IPS DF 19.7 (cell line): Measurements from ENCODE around the gene ADISSP.

Experiments used
- DNase-seq: peaks from one replicate; pipeline ENCODE4 v3.0.0-alpha.2; 2013; ENCODE audit warnings: low read depth, low spot score

The ADISSP gene

DNA sequence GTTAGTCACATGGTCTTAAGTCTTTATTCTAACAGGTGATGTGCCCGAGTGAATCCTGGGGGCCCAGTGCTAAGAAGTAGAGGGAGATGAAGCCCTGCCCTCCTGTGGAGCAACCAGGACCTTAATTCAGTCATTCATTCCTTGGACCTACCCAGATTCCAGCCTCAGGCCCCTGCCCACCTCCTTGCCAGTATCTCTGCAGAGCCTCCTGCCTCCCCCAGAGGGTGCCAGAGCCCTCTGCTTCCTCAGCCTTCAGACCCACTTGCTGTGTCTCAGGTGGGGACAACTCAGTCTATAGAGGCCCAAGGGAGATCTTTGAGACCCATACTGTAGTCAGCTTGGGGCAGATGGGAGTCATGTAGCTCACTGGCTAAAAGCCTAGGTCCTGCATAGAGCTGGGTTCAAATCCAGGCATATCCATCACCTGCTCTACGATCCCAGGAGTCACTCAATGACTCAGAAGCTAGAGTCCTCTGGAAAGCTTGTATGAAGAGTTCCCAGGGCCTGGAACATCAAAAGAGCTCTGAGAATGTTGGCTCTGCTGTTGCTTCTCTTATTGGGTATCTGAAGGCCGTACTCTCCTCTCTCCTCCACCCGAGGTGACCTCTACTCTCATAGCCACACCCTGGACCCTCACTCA, 51.2 kb downstream of the ADISSP start:
- DNase-seq, result peak; percentile 33

DNA sequence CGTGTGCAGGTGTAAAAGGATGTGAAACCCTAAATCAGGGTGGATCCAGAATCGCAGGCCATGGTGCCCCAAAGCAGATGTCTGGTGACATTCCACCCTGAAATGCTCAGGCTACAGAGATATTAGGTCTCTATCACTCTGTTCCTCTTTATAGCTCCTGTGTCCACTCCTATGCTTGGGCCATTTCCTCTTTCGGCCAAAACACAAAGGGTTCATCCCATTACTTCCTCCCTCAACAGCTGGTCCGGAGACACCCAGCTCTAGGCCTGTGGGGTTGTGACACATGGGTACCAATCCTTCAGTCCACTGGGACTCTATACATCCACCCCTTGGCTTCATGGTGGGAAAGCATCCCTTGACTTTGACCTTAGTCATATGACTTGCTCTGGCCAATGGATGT, 53.5 kb downstream of the ADISSP start:
- no peak for DNase-seq

DNA sequence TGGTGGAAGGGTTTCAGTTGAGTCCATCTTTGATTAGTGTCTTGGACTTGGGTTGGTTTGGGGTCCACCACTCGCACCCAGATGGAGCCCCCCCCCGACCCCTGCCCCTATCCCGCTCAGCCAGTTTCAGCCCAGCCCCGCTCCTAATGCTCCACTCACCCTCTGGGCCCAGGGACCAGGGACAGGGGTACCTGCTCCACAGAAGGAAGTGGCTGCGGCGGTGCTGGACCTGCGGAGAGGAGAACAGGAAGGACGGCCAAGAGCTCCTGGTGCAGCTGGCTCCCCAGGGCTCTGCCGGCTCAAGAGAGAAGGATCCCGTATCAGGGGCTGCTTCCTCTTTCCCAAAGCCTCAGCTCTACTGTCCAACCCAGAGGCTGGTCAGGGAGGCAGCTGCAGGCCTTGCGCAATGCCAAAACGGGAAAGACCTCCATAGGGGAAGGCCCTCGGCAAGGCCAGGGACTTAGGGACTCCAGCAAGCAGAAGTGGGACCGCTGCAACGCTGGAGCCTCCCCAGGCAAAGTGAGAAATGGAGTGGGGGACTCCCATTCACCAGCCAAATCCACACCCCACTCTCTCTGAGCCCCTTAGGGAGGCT, 55.2 kb downstream of the ADISSP start, which contains the start of gene SIGLEC1:
TSS of gene SIGLEC1 (minus strand) at position 322 of the 595 bp plus-strand sequence. CDS start 5,472 bp downstream, outside the sequence.
- DNase-seq, result no peak

- no peak for DNase-seq
These were observed 56.0 kb downstream of the ADISSP start for GRCh38 chr20:3711484-3711941.

- no peak for DNase-seq
These were observed 56.7 kb downstream of the ADISSP start for GRCh38 chr20:3710703-3711483.

DNA sequence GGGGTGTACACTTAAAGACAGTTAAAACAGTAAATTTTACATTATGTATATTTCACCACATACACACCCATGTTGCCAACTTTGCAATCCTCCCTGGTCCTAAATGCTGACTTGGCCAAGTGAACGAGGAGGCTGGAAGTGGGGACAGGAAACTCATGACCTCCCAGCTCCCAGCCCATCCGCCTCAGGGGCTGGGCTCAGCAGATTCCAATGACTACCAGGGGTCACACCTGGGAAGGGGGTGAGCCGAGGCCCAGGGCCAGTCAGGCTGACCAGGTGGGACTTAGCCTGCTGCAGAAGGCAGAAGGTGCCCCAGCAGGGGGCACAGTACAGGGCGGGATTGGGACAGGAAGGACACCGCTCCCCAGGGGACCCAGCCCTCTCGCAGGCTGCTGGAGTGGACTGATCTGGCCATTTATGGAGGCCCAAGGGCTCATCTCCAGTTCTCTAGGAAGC, 57.5 kb downstream of the ADISSP start:
- no peak for DNase-seq

DNA sequence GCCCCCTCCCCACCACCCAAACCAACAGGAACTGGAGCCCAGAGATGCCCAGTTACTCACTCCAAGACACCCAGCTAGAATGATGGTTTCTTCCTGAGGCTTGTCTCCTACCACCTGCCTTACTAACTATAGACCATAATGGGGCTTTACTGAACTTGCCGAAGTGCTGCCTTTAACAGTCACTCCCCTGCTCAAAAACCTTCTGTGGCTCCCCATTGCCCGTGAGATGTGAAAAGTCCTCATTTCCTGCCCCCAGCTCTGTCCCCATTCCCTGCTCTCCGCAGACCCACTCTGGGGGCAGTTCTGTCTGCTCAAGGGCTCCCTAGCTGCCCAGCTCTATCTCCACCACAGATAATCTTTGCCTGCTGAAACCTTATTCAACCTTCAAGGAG, 60.0 kb downstream of the ADISSP start:
- DNase-seq, result no peak

DNA sequence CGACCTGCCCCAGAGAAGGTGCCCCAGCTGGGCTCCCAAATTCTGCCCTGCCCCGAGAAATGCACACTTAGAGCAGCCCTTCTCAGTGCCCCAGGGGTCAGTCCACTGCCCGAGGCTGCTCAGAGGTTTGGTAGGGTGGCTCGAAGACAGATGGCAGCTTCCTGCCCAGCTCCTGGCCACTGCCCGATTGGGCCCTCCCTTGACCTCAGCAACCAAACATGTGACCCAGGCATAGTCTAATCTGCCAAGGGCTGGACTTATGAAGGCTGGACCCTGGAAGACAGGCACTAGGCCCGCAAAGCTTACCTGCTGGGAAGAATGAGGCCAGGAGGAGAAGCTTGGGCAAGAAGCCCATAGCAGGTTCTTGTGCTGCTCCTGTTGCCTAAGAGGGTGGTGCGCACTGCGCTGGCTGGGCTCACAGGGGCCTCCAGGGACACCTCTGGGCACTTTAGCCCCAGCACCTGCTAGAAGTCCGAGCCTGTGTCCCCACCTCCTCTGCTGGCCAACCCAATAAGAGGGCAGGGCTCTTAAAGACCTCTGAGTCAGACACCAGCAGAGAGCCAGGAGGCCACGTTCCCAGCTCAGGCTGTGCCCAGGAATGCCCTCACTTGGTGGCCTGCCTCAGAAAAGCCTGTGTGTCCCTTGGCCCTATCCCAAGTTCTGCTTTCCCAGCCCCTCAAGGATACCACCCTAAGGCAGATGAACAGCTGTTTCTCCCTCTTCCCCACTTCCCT, 60.6 kb downstream of the ADISSP start:
- DNase-seq, result no peak

- no peak for DNase-seq
These were observed 61.4 kb downstream of the ADISSP start for GRCh38 chr20:3705970-3706739.

- no peak for DNase-seq
These were observed 62.0 kb downstream of the ADISSP start for GRCh38 chr20:3705491-3705969.

DNA sequence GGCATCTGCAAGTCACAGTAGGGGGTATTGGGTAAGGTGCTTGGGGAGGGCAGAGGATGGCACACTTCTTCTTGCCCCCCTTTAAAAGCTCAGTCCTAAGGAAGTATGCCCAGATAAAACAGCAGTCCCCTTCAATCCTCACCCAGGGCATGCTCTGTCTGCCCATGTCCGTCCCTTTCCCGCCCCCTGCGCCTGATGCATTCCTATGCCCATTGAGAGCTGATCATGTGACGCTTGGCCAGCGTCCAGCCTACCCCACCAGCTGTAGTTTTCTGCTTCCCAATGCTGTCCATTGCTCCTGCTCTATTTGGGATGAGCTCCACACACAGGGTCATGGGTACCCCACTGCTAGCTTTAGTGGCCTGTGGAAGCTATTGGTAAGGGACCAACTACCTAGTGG, 63.5 kb downstream of the ADISSP start:
- DNase-seq, result no peak
